HUES6 (cell line): ENCODE measurements around the gene HRH2.

ENCODE experiments used
- H3K27ac ChIP-seq: 2 replicates; pipeline ENCODE4 v1.7.0; 2013; ENCODE audit warnings: low read depth, mild to moderate bottlenecking, low read length, inconsistent platforms
- H3K27me3 ChIP-seq: 2 replicates; pipeline ENCODE4 v1.6.1; 2013; ENCODE audit warnings: low read length; ENCODE audit not compliant: control insufficient read depth, insufficient read depth
- H3K36me3 ChIP-seq: 2 replicates; pipeline ENCODE4 v1.6.1; 2013; ENCODE audit warnings: low read length; ENCODE audit not compliant: control insufficient read depth, insufficient read depth
- H3K4me1 ChIP-seq: 2 replicates; pipeline ENCODE4 v1.6.1; 2013; ENCODE audit warnings: low read length; ENCODE audit not compliant: control insufficient read depth, insufficient read depth
- H3K4me3 ChIP-seq: 2 replicates; pipeline ENCODE4 v1.5.1; 2013; ENCODE audit warnings: low read depth, low read length
- H3K9ac ChIP-seq: one replicate; pipeline ENCODE4 v1.6.1; 2013; ENCODE audit warnings: mild to moderate bottlenecking, low read length
- H3K9me3 ChIP-seq: 2 replicates; pipeline ENCODE4 v1.6.1; 2013; ENCODE audit warnings: low read depth, low read length; ENCODE audit not compliant: control insufficient read depth, insufficient read depth

Gene HRH2

DNA sequence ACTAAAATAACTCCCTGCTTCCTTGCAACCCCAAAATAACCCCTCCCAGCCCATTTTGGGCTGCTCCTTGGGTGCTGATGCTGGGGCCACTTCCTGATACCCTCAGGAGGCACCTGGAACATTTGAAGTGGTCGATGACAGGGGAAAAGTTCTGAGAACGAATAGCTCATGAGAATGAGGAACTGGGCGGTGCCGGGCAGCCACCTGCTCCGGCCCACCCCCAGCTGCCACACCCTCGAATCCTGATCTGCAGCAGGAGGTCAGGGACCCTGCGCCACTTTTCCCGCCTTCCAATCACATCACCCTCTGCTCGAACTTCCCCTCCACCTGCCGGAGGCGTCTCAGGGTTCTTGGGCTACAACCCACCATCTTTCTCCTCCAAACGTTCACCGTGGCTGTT, 19.7 kb downstream of the HRH2 start:
- Histone ChIP-seq H3K9ac (no peak overlapping the region), H3K27me3 (no peaks in the 10 kb centered on the region), H3K36me3 (no peaks in the 10 kb centered on the region), H3K4me1 (no peaks in the 10 kb centered on the region), H3K4me3 (no peak overlapping the region), H3K27ac (no peak overlapping the region), H3K9me3 (no peaks in the 10 kb centered on the region)

DNA sequence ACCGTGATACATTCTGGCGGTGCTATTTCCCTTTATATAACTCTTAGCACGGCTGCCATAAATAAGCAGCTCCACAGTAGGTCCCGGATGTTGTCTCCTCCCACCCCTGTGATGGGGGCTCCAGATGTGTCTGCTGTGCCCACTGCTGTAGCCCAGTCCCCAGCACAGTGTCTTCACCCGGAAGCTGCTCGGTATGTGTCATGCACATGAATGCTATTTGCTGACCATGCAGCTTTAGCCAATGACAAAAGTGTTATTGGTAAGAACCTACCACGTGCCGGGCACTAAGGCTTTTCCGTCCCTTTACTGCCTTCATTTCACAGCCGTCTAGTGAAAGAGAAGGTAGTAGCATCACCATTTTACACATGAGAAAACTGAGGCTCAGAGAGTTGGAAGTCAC, 20.2 kb downstream of the HRH2 start:
- Histone ChIP-seq H3K4me1 (no peaks in the 10 kb centered on the region), H3K27ac (no peak overlapping the region), H3K4me3 (no peak overlapping the region), H3K27me3 (no peaks in the 10 kb centered on the region), H3K9ac (no peak overlapping the region), H3K36me3 (no peaks in the 10 kb centered on the region), H3K9me3 (no peaks in the 10 kb centered on the region)

DNA sequence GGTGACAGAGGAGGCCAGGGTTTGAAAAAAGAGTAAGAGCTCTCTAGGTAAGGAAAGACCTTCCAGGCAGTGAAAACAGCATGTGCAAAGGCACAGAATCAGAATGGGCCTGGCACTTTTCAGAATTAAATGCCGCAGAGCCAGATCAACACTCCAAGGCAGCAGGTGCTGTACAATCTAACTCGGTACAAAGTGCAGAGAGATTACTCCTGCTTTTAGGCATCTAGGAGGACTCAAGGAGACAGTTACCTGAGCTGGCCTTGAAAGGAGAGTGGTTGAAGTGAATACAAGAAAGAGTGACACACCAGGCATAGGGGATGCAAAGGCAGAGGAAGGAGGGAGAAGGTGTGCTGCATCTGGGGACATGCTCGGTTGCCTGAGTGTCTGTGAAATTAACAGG, 21.5 kb downstream of the HRH2 start:
- Histone ChIP-seq H3K4me1 (no peaks in the 10 kb centered on the region), H3K9me3 (no peaks in the 10 kb centered on the region), H3K9ac (no peak overlapping the region), H3K27ac (no peak overlapping the region), H3K36me3 (peaks cover 6% of the 10 kb centered on the region; the same call in 1 of the 2 replicates), H3K4me3 (no peak overlapping the region), H3K27me3 (no peaks in the 10 kb centered on the region)

DNA sequence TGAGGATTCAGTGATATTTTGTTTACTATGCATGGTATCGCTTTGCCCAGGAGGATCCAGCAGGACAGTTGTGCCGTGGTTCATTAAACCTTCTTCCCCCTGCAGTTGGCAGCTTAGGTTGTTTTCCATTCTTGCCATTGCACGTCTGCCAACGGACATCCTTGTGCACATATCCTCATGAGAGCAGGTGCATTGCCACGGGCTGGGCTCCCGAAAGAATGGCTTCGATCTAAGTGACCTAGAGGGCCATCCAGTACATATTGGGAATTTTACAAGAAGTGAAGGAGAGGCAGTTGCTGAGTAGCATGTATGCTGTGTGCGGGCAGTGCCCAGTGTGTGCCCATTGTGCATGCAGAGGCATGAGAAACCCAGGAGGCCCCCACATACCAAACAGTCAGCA, 22.1 kb downstream of the HRH2 start:
- H3K4me3 ChIP-seq: no peak overlapping the region
- H3K9ac ChIP-seq: no peak overlapping the region
- H3K27ac ChIP-seq: no peak overlapping the region
- H3K27me3 ChIP-seq: no peaks in the 10 kb centered on the region
- no peaks in the 10 kb centered on the region for H3K9me3 ChIP-seq
- H3K4me1 ChIP-seq: no peaks in the 10 kb centered on the region
- H3K36me3 ChIP-seq: peaks cover 6% of the 10 kb centered on the region; the same call in 1 of the 2 replicates

DNA sequence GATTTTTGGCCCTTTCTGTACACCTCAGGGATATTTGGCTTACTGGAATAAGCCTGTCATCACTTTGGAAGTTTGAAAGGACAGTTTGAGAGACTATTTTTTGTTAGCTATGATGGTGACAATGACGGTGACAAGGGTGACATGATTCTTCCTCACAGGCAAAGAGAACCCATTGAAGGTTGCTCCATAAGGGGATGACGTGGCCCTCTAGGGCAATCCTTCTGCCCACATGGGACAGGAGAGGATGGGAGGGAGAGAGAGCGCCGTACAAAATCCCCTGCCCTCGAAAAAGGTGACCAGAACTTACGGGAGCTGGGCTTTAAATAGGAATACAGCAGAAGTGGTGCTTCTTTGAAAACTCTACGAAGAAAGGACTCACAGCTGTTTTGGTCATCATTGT, 22.6 kb downstream of the HRH2 start:
- no peaks in the 10 kb centered on the region for H3K9me3 ChIP-seq
- H3K4me1 ChIP-seq: no peaks in the 10 kb centered on the region
- no peak overlapping the region for H3K4me3 ChIP-seq
- H3K9ac ChIP-seq: no peak overlapping the region
- H3K27ac ChIP-seq: no peak overlapping the region
- no peaks in the 10 kb centered on the region for H3K27me3 ChIP-seq
- peaks cover 6% of the 10 kb centered on the region; the same call in 1 of the 2 replicates for H3K36me3 ChIP-seq

DNA sequence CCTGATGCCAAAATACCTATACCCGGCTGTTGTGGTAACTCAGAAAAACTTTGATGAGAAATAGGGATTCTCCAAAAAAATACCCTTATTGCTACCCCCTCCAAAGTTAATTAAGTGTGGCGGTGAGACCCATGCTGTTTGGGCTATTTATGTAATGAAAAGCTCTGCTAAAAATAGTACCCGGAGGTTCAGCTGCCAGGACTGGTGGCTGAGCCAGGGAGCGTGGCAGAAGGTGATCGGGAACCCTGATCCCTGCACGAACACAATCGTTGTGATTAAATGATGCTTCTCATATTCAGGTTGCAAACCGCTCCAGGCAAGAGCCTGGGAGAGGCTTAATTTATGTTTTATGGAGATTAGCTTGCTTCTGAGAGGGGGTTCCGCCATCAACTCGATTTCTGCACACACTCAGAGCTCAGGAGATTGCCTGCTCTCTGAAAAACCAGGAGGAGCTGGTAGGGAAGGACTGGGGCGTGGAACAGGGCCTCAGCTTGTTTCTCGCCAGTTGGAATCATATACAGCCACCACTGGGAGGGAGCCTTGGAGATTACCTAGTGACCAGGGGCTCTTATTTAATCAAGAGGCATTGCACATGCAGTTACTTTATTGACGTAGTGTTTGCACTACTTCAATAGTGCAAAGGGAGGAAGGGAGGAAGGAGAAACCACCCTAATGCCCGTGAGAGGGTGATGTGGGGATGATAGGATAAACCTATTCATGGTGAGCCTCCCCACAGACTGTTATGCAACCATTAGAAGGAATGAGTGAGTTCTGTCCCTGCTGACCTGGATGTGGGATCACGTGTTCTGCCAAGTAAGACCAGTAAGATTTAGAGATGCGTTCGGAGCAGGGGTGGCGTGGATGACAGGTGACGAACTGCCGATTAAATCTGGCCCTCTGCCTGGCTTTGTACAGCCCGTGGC, 23.4 kb downstream of the HRH2 start:
- Histone ChIP-seq H3K4me1 (no peaks in the 10 kb centered on the region), H3K4me3 (no peak overlapping the region), H3K9me3 (no peaks in the 10 kb centered on the region), H3K27me3 (no peaks in the 10 kb centered on the region), H3K27ac (no peak overlapping the region), H3K9ac (no peak overlapping the region), H3K36me3 (peaks cover 6% of the 10 kb centered on the region; the same call in 1 of the 2 replicates)

DNA sequence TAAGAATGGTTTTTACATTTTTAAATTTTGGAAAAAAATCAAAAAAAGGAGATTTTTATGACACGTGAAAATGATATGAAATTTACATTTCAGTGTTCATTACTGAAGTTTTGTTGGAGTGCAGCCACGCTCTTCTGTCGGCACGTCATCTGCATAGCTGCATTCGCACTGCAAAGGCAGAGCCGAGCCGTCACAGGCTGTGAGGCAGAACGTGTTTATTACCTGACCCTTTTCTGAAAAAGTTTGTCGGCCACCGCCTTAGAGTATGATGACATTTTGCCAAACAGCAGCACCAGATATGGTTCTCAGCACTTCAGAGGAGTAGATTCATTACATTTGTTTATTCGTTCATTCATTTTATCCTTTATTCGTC, 24.1 kb downstream of the HRH2 start:
- Histone ChIP-seq H3K27ac (no peak overlapping the region), H3K9ac (no peak overlapping the region), H3K36me3 (peaks cover 6% of the 10 kb centered on the region; the same call in 1 of the 2 replicates), H3K9me3 (no peaks in the 10 kb centered on the region), H3K4me3 (no peak overlapping the region), H3K4me1 (no peaks in the 10 kb centered on the region), H3K27me3 (no peaks in the 10 kb centered on the region)

DNA sequence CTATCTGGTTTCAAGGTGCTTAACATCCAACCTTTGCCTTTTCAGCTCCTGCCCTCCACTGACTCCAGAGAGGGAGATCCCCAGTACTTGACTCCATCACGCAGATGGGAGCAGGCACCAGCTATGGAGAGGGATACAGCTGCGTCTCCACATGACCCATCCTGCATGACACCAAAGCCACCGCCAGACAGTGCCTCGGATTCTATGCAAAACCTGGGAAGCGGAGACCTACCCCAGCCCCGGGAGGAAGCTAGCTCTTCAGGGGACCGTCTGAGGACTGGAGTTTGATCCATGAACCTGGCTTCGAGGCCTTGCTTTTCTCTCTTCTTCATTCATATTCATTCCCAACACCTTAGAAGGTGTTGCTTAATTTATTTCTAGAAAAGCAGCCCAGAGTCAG, 24.8 kb downstream of the HRH2 start:
- Histone ChIP-seq H3K4me3 (no peak overlapping the region), H3K9me3 (no peaks in the 10 kb centered on the region), H3K27ac (no peak overlapping the region), H3K36me3 (peaks cover 8% of the 10 kb centered on the region; the same call in 1 of the 2 replicates), H3K9ac (no peak overlapping the region), H3K4me1 (no peaks in the 10 kb centered on the region), H3K27me3 (no peaks in the 10 kb centered on the region)

DNA sequence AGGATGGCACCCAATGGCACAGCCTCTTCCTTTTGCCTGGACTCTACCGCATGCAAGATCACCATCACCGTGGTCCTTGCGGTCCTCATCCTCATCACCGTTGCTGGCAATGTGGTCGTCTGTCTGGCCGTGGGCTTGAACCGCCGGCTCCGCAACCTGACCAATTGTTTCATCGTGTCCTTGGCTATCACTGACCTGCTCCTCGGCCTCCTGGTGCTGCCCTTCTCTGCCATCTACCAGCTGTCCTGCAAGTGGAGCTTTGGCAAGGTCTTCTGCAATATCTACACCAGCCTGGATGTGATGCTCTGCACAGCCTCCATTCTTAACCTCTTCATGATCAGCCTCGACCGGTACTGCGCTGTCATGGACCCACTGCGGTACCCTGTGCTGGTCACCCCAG, 25.4 kb downstream of the HRH2 start:
- no peak overlapping the region for H3K27ac ChIP-seq
- H3K9ac ChIP-seq: no peak overlapping the region
- H3K27me3 ChIP-seq: no peaks in the 10 kb centered on the region
- no peaks in the 10 kb centered on the region for H3K9me3 ChIP-seq
- H3K4me1 ChIP-seq: no peaks in the 10 kb centered on the region; the same call in 1 of the 2 replicates
- no peak overlapping the region for H3K4me3 ChIP-seq
- peaks cover 10% of the 10 kb centered on the region; the same call in 1 of the 2 replicates for H3K36me3 ChIP-seq

DNA sequence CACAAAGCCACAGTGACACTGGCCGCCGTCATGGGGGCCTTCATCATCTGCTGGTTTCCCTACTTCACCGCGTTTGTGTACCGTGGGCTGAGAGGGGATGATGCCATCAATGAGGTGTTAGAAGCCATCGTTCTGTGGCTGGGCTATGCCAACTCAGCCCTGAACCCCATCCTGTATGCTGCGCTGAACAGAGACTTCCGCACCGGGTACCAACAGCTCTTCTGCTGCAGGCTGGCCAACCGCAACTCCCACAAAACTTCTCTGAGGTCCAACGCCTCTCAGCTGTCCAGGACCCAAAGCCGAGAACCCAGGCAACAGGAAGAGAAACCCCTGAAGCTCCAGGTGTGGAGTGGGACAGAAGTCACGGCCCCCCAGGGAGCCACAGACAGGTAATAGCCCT, 26.1 kb downstream of the HRH2 start:
- no peaks in the 10 kb centered on the region for H3K9me3 ChIP-seq
- no peak overlapping the region for H3K4me3 ChIP-seq
- no peak overlapping the region for H3K9ac ChIP-seq
- no peaks in the 10 kb centered on the region; the same call in 1 of the 2 replicates for H3K4me1 ChIP-seq
- H3K27me3 ChIP-seq: no peaks in the 10 kb centered on the region
- H3K27ac ChIP-seq: no peak overlapping the region
- H3K36me3 ChIP-seq: peaks cover 10% of the 10 kb centered on the region; the same call in 1 of the 2 replicates

DNA sequence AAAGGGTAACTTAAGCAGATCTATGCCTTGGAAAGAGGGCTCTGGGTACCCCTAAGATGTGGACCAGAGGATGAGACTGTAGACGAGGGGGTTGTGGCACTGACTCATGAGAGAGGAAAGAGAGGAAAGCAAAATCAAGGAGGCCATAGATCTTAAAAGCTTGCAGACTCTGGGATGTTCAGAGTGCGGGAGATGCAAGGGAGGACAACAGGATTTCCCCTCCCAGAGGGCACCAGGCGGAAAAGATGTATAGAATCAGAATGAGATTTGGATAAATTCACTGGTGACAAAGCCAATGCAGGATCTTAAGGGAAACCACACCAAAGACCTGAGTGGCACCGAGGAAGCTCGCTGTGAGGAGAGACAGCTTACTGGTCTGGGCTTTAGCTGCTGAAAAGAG, 27.1 kb downstream of the HRH2 start:
- Histone ChIP-seq H3K4me3 (no peak overlapping the region), H3K9me3 (no peaks in the 10 kb centered on the region), H3K27ac (no peak overlapping the region), H3K27me3 (no peaks in the 10 kb centered on the region), H3K9ac (no peak overlapping the region), H3K4me1 (no peaks in the 10 kb centered on the region; the same call in 1 of the 2 replicates), H3K36me3 (peaks cover 10% of the 10 kb centered on the region; the same call in 1 of the 2 replicates)
